K562 (cell line): ENCODE data around the gene ITPR1. TPM values are rescaled to one million over a fixed set of nuclear protein-coding genes. Genes with fewer than 3 reads are reported as not detected.

Experiments
- ATAC-seq: fragments of 200-7000 bp; cut with Tn5 transposase; 3 replicates; pipeline ENCODE4 v1.9.1; 2020; ENCODE audit warnings: moderate library complexity
- BruUV-seq: library from RNA; stranded (reverse); fragments of 400-500 nt; replicated peaks from 2 replicates; lab custom pipeline; 2021; lab: Mats Ljungman, UMichigan
- CTCF ChIA-PET: fragments of 300-600 bp; formaldehyde crosslinking; extraction: SDS; loops from one replicate; lab custom pipeline; 2021; ENCODE audit warnings: low intra/inter-chr PET ratio; lab: Yijun Ruan, JAX
- POLR2A ChIA-PET: fragments of 300-600, 350-650 bp; sonication (Branson Sonifier 250); formaldehyde crosslinking; extraction: SDS; loops from one replicate; lab custom pipeline; 2021; ENCODE audit warnings: antibody characterized with exemption, inconsistent platforms; lab: Yijun Ruan, JAX
- DNase-seq, 4 experiments: peaks; one replicate each; pipeline versions ENCODE4 v3.0.0 to v3.0.0-alpha.2; 2011 to 2018; ENCODE audit warnings: low spot score in 3 of 4, mixed read lengths in 3 of 4; ENCODE audit errors: extremely low read depth in 1 of 4
- FAIRE-seq: peaks from 2 replicates; lab custom pipeline; 2011; peaks lifted over from hg19 to GRCh38; lab: Jason Lieb, UNC
- H2AFZ ChIP-seq: 2 replicates; pipeline ENCODE4 v1.6.0; 2011; ENCODE audit warnings: low read depth, low read length, control low read depth, inconsistent platforms
- H3K27ac ChIP-seq: fragments of 200-600 bp; 3 replicates; pipeline ENCODE4 v1.8.0; 2011; ENCODE audit warnings: low read depth, mild to moderate bottlenecking, control low read depth, inconsistent platforms, low read length, moderate library complexity, mixed read lengths; ENCODE audit errors: extremely low read depth
- H3K27me3 ChIP-seq, 2 experiments: fragments of 300-600 bp in 1 of 2; 2 replicates in 1 of 2; 3 replicates in 1 of 2; pipeline versions ENCODE4 v1.6.0 to v1.8.0; 2011; ENCODE audit warnings: inconsistent platforms in 2 of 2, low read length in 2 of 2, mild to moderate bottlenecking in 1 of 2, mixed read lengths in 1 of 2, moderate library complexity in 1 of 2; ENCODE audit not compliant: control insufficient read depth in 2 of 2, insufficient read depth in 2 of 2
- H3K36me3 ChIP-seq: fragments of 300-600 bp; 3 replicates; pipeline ENCODE4 v1.8.0; 2011; ENCODE audit warnings: mild to moderate bottlenecking, low read length, inconsistent platforms; ENCODE audit not compliant: control insufficient read depth, insufficient read depth
- H3K4me1 ChIP-seq, 2 experiments: fragments of 200-600 bp in 1 of 2; replicated peaks in 1 of 2; 2 replicates in 1 of 2; 3 replicates in 1 of 2; pipeline versions ENCODE4 v1.5.1 to v1.8.0; 2011; ENCODE audit warnings: inconsistent platforms in 2 of 2, low read length in 2 of 2, mild to moderate bottlenecking in 1 of 2, mixed read lengths in 1 of 2, moderate library complexity in 1 of 2; ENCODE audit not compliant: control insufficient read depth in 2 of 2, insufficient read depth in 2 of 2
- H3K4me2 ChIP-seq: 2 replicates; pipeline ENCODE4 v1.6.1; 2011; ENCODE audit warnings: low read length, control low read depth, inconsistent platforms, mixed read lengths; ENCODE audit not compliant: insufficient read depth
- H3K4me3 ChIP-seq: fragments of 200-600 bp; sonication (generic), shearing (Covaris generic); 2 replicates; pipeline ENCODE4 v1.5.1; 2016; ENCODE audit warnings: control low read depth, inconsistent platforms
- H3K79me2 ChIP-seq: fragments of 200-600 bp; 3 replicates; pipeline ENCODE4 v1.8.0; 2011; ENCODE audit warnings: low read length, inconsistent platforms; ENCODE audit not compliant: control insufficient read depth, insufficient read depth
- H3K9ac ChIP-seq, 2 experiments: 2 replicates each; pipeline versions ENCODE4 v1.6.0 to v1.6.1; 2011; ENCODE audit warnings: low read depth in 2 of 2, low read length in 2 of 2, control low read depth in 1 of 2, inconsistent platforms in 1 of 2, mild to moderate bottlenecking in 1 of 2, mixed read lengths in 1 of 2; ENCODE audit not compliant: insufficient read depth in 1 of 2
- H3K9me1 ChIP-seq: one replicate; pipeline ENCODE4 v1.6.0; 2011; ENCODE audit warnings: inconsistent platforms, mild to moderate bottlenecking, low read length, moderate library complexity; ENCODE audit not compliant: control insufficient read depth, insufficient read depth
- H3K9me3 ChIP-seq: replicated peaks from 2 replicates; pipeline ENCODE4 v1.5.1; 2011; ENCODE audit warnings: low read depth, low read length, inconsistent platforms; ENCODE audit not compliant: control insufficient read depth, insufficient read depth
- H4K20me1 ChIP-seq: replicated peaks from 2 replicates; pipeline ENCODE4 v1.6.1; 2011; ENCODE audit warnings: low read length, inconsistent platforms, mixed read lengths; ENCODE audit not compliant: control insufficient read depth, insufficient read depth
- ZNF512 ChIP-seq: IDR thresholded peaks from 2 replicates; pipeline ENCODE4 v1.6.1; 2016; ENCODE audit warnings: missing genetic modification characterization, missing compliant biosample characterization
- WGBS: fragments of 100-300 bp; shearing (Covaris generic); methylation state at CpG from one replicate; pipeline ENCODE4 v1.1.6; 2016; ENCODE audit warnings: low coverage, mixed read lengths; ENCODE audit not compliant: insufficient coverage; ENCODE audit errors: missing lambda C conversion rate; 5-methylcytosine and 5-hydroxymethylcytosine counted together
- in situ Hi-C: fragments of 300-500 bp; cut with MboI; formaldehyde crosslinking; loops from 4 replicates; pipeline ENCODE4 v1.15.0; 2018; ENCODE audit warnings: inconsistent platforms, mixed read lengths
- intact Hi-C: fragments of 100-400 bp; cut with micrococcal nuclease; formaldehyde crosslinking; loops from 2 replicates; pipeline ENCODE4 v1.14.2; 2022
- polyA plus RNA-seq, 8 experiments: library from polyadenylated mRNA; depleted of rRNA in 4 of 8; stranded (reverse) in 5 of 8; unstranded in 3 of 8; fragments of >200 nt; fragmentation: Nextera tagmentation in 2 of 8; fragmentation: Illumina TruSeq in 1 of 8; extraction: Ambion mirVana in 2 of 8; extraction: Trizol in 1 of 8; gene quantifications; 2 replicates each; pipeline versions ENCODE4 v1.2.1 to v1.2.3, GENCODE V29; 2011 to 2014; ENCODE audit warnings: inconsistent platforms in 1 of 8, missing spikeins in 1 of 8
- total RNA-seq, 7 experiments: library from RNA; depleted of rRNA in 6 of 7; stranded (reverse); fragments of >200 nt in 6 of 7; fragmentation: Illumina TruSeq in 2 of 7; extraction: Trizol in 2 of 7; gene quantifications; 2 replicates each; pipeline versions ENCODE4 v1.2.1 to v1.2.3, GENCODE V29; 2011 to 2021; ENCODE audit warnings: low replicate concordance in 1 of 7
- TF ChIP-seq, protein P1 (sequence below): fragments of 450-650 bp; formaldehyde crosslinking; IDR thresholded peaks from 2 replicates; pipeline ENCODE4 v1.4.0; 2020; ENCODE audit warnings: mild to moderate bottlenecking, mixed read lengths

The ITPR1 gene
- total and polyA plus RNA-seq, 9 of the 15 experiments (the other 6 are each of a cell fraction or from before 2014, with no cell fraction given): 22.4 to 40.0 (median 27.4) TPM

- Histone ChIP-seq H3K79me2 (no peaks in the 10 kb centered on the region), H3K27me3 (no peaks in the 10 kb centered on the region), H3K27ac (no peak overlapping the region), H3K4me3 (no peak overlapping the region), H4K20me1 (no peaks in the 10 kb centered on the region), H3K9me1 (no peaks in the 10 kb centered on the region), H3K4me1 (no peaks in the 10 kb centered on the region), H3K9me3 (no peaks in the 10 kb centered on the region), H3K9ac (no peak overlapping the region), H2AFZ (no peak overlapping the region), H3K4me2 (no peak overlapping the region), H3K36me3 (peaks cover 2% of the 10 kb centered on the region; the same call in 1 of the 3 replicates)
- 68% methylated on average over 10 of the region's 10 CpGs for WGBS
- FAIRE-seq (no peak), ATAC-seq (no peak; the same call in 2 of the 3 replicates), DNase-seq (no peak)
- POLR2A ChIA-PET: no interaction called here
- BruUV-seq: no TSS peak
- TF ChIP-seq ZNF512: no peak
- TF ChIP-seq, protein P1, sequence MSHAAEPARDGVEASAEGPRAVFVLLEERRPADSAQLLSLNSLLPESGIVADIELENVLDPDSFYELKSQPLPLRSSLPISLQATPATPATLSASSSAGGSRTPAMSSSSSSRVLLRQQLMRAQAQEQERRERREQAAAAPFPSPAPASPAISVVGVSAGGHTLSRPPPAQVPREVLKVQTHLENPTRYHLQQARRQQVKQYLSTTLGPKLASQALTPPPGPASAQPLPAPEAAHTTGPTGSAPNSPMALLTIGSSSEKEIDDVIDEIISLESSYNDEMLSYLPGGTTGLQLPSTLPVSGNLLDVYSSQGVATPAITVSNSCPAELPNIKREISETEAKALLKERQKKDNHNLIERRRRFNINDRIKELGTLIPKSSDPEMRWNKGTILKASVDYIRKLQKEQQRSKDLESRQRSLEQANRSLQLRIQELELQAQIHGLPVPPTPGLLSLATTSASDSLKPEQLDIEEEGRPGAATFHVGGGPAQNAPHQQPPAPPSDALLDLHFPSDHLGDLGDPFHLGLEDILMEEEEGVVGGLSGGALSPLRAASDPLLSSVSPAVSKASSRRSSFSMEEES (CRISPR knock-in tag): peak; percentile 81
- in situ Hi-C loops: no loop called here
- CTCF ChIA-PET: no interaction called here
- intact Hi-C loops: no loop called here
Measured at GRCh38 chr3:4678320-4678719, 185.2 kb downstream of the ITPR1 start.
